ENCODE data around the gene C1R. TPM values are rescaled to one million over a fixed set of nuclear protein-coding genes. Genes with fewer than 3 reads are reported as not detected.

C1R gene
- total RNA-seq, 1 donor = 528 TPM

DNA sequence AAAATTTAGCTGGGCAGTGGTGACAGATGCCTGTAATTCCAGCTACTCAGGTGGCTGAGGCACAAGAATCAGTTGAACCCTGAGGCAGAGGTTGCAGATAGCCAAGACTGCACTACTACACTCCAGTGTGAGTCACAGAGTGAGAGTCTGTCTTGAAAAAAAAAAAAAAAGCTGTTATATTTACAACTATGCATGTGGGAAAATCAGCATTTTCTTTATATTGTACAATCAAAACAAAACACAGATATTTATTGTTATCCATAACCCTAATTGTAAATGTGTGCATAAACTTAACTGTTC lies 12.5 kb downstream of the C1R start:
- TF ChIP-seq CTCF (IDR thresholded peaks at IDR 0.05; ENCODE audit: insufficient read depth, low read length) = no peak
- no peak overlapping the region for H3K4me3 ChIP-seq (ENCODE audit: low read depth, low read length)
- DNase-seq (ENCODE audit: low read depth) = peak; percentile 68

DNA sequence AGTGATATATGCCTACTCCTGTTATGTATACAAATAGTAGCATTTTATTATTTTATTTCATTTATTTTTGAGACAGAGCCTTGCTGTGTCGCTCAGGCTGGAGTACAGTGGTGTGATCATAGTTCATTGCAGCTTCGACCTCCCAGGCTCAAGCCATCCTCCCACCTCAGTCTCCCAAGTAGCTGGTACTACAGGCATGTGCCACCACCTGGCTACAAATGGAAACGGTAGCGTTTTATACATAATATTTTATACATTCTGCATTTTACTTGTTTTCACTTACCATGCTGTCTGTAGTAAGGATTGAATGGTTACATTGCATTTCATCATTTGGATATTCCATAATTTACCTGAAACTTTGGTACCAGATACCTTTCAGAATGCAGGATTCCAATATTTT lies 14.1 kb downstream of the C1R start:
- H3K4me3 ChIP-seq (ENCODE audit: low read depth, low read length) = no peak overlapping the region
- no peak for TF ChIP-seq CTCF (IDR thresholded peaks at IDR 0.05; ENCODE audit: insufficient read depth, low read length)
- no peak for DNase-seq (ENCODE audit: low read depth)

GRCh38 chr12:7076493-7076892 lies 15.8 kb downstream of the C1R start:
- DNase-seq (ENCODE audit: low read depth) = no peak

DNA sequence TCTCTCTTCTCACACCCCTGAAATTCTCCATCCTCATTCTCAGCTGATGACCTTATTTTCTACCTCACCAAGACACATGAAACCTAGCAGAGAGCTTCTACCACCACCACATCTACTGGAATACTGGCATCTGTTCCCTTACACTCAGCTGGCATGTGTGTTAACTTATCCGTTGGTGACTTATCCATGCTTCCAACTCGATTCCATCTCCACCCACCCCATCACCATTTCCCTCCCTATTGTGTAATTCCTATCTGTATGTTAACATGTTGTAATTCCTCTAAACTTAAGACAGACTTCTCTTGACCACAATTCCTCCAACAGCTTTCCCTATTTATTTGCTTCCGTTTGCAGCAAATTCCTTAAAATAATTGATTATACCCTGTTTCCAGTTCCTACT lies 16.3 kb downstream of the C1R start:
- no peak for TF ChIP-seq CTCF (IDR thresholded peaks at IDR 0.05; ENCODE audit: insufficient read depth, low read length)
- peak; percentile 83 for DNase-seq (ENCODE audit: low read depth)
- H3K4me3 ChIP-seq (ENCODE audit: low read depth, low read length) = no peak overlapping the region

More at GRCh38 chr12:7076493-7076892, 15.8 kb downstream of the C1R start:
- H3K4me3 ChIP-seq (ENCODE audit: low read depth, low read length) = no peak overlapping the region
- TF ChIP-seq CTCF (IDR thresholded peaks at IDR 0.05; ENCODE audit: insufficient read depth, low read length) = no peak

GRCh38 chr12:7075518-7075917 lies 16.7 kb downstream of the C1R start:
- TF ChIP-seq CTCF (IDR thresholded peaks at IDR 0.05; ENCODE audit: insufficient read depth, low read length) = no peak
- no peak overlapping the region for H3K4me3 ChIP-seq (ENCODE audit: low read depth, low read length)
- no peak for DNase-seq (ENCODE audit: low read depth)

GRCh38 chr12:7073946-7074345 lies 18.3 kb downstream of the C1R start:
- no peak overlapping the region for H3K4me3 ChIP-seq (ENCODE audit: low read depth, low read length)
- no peak for TF ChIP-seq CTCF (IDR thresholded peaks at IDR 0.05; ENCODE audit: insufficient read depth, low read length)
- DNase-seq (ENCODE audit: low read depth) = no peak

DNA sequence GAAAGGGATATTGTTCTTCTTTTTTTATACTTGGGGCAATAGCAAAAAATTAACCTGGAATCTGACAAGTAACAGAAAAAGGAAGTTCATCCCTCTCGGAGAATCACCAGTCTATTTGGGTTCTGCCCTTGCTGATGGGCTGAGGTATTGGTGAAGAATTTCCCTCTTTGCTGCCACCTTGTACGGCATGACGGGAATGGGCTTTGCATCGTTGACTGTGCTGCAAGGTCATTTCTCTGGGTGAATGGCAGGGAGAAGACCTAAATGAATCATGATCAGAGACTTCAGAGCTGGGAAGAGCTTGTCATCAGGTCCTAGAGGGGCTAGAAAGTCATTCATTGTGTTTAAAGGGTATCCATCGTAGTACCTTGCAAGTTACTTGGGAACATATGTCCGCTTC lies 19.7 kb downstream of the C1R start:
- no peak overlapping the region for H3K4me3 ChIP-seq (ENCODE audit: low read depth, low read length)
- DNase-seq (ENCODE audit: low read depth) = no peak
- no peak for TF ChIP-seq CTCF (IDR thresholded peaks at IDR 0.05; ENCODE audit: insufficient read depth, low read length)
